ENCODE measurements around the gene LIMCH1. TPM values are rescaled to one million over a fixed set of nuclear protein-coding genes. Genes with fewer than 3 reads are reported as not detected.

The LIMCH1 gene
- total and polyA plus RNA-seq, 2 experiments from 2014 or later, result 10.6 to 13.3 TPM

DNA sequence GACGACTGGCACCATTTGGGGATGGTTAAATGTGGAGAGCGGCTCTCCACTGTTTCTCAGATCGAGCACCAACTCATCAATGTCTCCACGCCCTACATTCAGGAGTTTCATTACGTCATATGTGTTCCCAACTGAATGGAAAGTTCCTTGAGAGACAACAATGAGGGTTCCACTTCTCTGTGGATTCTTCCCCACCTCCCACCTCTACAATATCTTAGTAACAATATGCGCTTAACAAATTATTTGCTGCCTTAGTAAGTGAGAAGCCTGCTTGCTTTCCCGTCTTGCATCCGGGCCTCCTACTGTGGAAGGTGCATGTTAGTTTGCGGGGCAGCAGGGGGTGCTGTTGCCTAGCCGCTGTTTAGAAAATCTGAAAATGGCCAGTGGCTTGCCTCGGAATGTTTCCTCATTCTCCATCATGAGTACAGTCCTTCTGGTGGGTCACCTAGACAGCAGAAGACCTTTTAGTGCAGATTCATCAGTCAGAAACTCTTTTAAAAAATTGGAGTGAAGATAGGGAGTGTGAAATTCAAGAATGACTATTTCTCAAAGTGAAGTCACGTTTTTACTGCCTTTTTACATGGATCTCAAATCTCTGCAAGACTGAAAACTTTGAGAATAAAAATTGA lies 154.9 kb downstream of the LIMCH1 start:
- DNase-seq (ENCODE audit: low spot score), result peak; percentile 77
- 34% methylated on average over 12 of the region's 12 CpGs for WGBS (ENCODE audit: low lambda C conversion rate, missing lambda C conversion rate)
- no peaks in the 10 kb centered on the region for H3K27me3 ChIP-seq
- H3K79me2 ChIP-seq, result no peaks in the 10 kb centered on the region
- no peaks in the 10 kb centered on the region for H3K36me3 ChIP-seq (replicated peaks; ENCODE audit: insufficient read depth, low read depth)
- no peak overlapping the region for H3K27ac ChIP-seq
- no peak overlapping the region for H3K4me2 ChIP-seq
- H3K4me1 ChIP-seq (ENCODE audit: insufficient read depth), result no peaks in the 10 kb centered on the region
- TF ChIP-seq, protein P1, sequence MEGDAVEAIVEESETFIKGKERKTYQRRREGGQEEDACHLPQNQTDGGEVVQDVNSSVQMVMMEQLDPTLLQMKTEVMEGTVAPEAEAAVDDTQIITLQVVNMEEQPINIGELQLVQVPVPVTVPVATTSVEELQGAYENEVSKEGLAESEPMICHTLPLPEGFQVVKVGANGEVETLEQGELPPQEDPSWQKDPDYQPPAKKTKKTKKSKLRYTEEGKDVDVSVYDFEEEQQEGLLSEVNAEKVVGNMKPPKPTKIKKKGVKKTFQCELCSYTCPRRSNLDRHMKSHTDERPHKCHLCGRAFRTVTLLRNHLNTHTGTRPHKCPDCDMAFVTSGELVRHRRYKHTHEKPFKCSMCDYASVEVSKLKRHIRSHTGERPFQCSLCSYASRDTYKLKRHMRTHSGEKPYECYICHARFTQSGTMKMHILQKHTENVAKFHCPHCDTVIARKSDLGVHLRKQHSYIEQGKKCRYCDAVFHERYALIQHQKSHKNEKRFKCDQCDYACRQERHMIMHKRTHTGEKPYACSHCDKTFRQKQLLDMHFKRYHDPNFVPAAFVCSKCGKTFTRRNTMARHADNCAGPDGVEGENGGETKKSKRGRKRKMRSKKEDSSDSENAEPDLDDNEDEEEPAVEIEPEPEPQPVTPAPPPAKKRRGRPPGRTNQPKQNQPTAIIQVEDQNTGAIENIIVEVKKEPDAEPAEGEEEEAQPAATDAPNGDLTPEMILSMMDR (IDR thresholded peaks at IDR 0.05; ENCODE audit: poor library complexity), result peak; percentile 83
- no peak for TF ChIP-seq EZH2phosphoT487 (IDR thresholded peaks at IDR 0.05; ENCODE audit: low read depth, severe bottlenecking, unreplicated experiment)
- H4K20me1 ChIP-seq (ENCODE audit: insufficient read depth, poor library complexity, severe bottlenecking), result no peaks in the 10 kb centered on the region
- no peaks in the 10 kb centered on the region for H3K9me3 ChIP-seq (ENCODE audit: low read depth)
- H2AFZ ChIP-seq, result no peak overlapping the region
- no peak overlapping the region for H3K4me3 ChIP-seq
- H3K9me2 ChIP-seq (replicated peaks; ENCODE audit: insufficient read depth), result no peaks in the 10 kb centered on the region

DNA sequence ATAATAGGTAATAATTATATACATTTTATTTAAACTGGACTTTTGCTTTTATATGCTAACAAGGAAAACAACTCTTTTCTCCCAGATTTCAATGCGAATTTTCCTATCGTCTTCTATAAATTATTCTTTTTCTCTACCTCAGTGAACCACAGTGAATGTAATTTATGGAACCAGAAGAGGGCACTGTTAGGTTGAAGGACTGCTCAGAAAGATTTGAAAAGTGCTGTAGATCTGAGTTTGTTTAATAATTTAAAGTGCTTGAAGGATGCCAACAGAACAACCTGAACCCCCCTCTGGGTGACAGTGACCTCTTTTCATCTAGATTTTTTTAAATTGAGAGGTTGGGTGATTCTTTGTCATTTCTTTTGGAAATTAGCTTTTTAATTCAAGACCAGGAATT lies 155.7 kb downstream of the LIMCH1 start:
- Histone ChIP-seq H3K27me3 (no peaks in the 10 kb centered on the region), H3K27ac (no peak overlapping the region), H3K9me2 (replicated peaks; ENCODE audit: insufficient read depth) (no peaks in the 10 kb centered on the region), H3K4me3 (no peak overlapping the region), H4K20me1 (ENCODE audit: insufficient read depth, poor library complexity, severe bottlenecking) (no peaks in the 10 kb centered on the region), H3K4me2 (no peak overlapping the region), H3K4me1 (ENCODE audit: insufficient read depth) (no peaks in the 10 kb centered on the region), H2AFZ (no peak overlapping the region), H3K36me3 (replicated peaks; ENCODE audit: insufficient read depth, low read depth) (no peaks in the 10 kb centered on the region), H3K9me3 (ENCODE audit: low read depth) (no peaks in the 10 kb centered on the region), H3K79me2 (no peaks in the 10 kb centered on the region)
- peak; percentile 52 for DNase-seq (ENCODE audit: low spot score)
- 16% methylated on average over 2 of the region's 2 CpGs for WGBS (ENCODE audit: low lambda C conversion rate, missing lambda C conversion rate)
- TF ChIP-seq EZH2phosphoT487 (IDR thresholded peaks at IDR 0.05; ENCODE audit: low read depth, severe bottlenecking, unreplicated experiment) (no peak), EZH2 (IDR thresholded peaks at IDR 0.05; ENCODE audit: borderline replicate concordance) (no peak)
- TF ChIP-seq, protein P1 (IDR thresholded peaks at IDR 0.05; ENCODE audit: poor library complexity), result peak; percentile 78

DNA sequence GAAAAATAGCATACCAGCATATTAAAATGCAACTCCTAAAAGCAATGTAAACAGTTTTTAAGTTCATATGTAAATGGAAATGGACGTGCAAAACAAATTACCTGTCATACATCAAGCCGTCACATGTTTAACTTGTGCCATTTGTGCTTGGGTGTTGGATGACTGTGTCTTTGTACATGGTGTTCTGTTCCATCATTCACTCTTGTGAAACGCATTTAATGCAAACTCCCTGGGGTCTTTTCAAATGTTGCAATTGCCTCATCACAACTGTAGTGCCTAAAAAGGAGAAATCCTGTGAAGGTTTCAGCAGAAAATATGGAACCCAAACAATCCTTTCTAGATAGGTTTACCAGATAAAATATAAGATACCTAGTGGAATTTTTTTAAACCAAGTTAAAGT lies 158.2 kb downstream of the LIMCH1 start:
- no peaks in the 10 kb centered on the region for H3K9me3 ChIP-seq (ENCODE audit: low read depth)
- no peaks in the 10 kb centered on the region for H3K4me1 ChIP-seq (ENCODE audit: insufficient read depth)
- no peak overlapping the region for H3K4me3 ChIP-seq
- H3K36me3 ChIP-seq (replicated peaks; ENCODE audit: insufficient read depth, low read depth), result no peaks in the 10 kb centered on the region
- 85% methylated on average over 3 of the region's 3 CpGs for WGBS (ENCODE audit: low lambda C conversion rate, missing lambda C conversion rate)
- H3K27me3 ChIP-seq, result no peaks in the 10 kb centered on the region
- no peaks in the 10 kb centered on the region for H3K9me2 ChIP-seq (replicated peaks; ENCODE audit: insufficient read depth)
- no peaks in the 10 kb centered on the region for H3K79me2 ChIP-seq
- H4K20me1 ChIP-seq (ENCODE audit: insufficient read depth, poor library complexity, severe bottlenecking), result no peaks in the 10 kb centered on the region
- no peak overlapping the region for H3K4me2 ChIP-seq
- no peak overlapping the region for H2AFZ ChIP-seq
- H3K27ac ChIP-seq, result no peak overlapping the region
- DNase-seq (ENCODE audit: low spot score), result no peak
- TF ChIP-seq EZH2 (IDR thresholded peaks at IDR 0.05; ENCODE audit: borderline replicate concordance), result no peak
- no peak for TF ChIP-seq EZH2phosphoT487 (IDR thresholded peaks at IDR 0.05; ENCODE audit: low read depth, severe bottlenecking, unreplicated experiment)
- TF ChIP-seq, protein P1 (IDR thresholded peaks at IDR 0.05; ENCODE audit: poor library complexity), result no peak

Data from hepatocyte (in vitro differentiated cells).